ENCODE data around the gene SHISAL2A.

The SHISAL2A gene

GRCh38 chr1:52681136-52681535 is 48.2 kb downstream of the SHISAL2A start:
- Histone ChIP-seq H2AFZ (ENCODE audit: low read depth, low read length) (no peak overlapping the region), H3K27me3 (ENCODE audit: insufficient read depth, low read length, poor library complexity) (no peaks in the 10 kb centered on the region), H3K9ac (ENCODE audit: low read depth, low read length) (no peak overlapping the region), H4K20me1 (ENCODE audit: insufficient read depth, low read length) (no peaks in the 10 kb centered on the region), H3K4me3 (ENCODE audit: low read depth in 1 of 2, low read length in 2 of 2) (no peak overlapping the region), H3K27ac (ENCODE audit: low read length) (no peak overlapping the region), H3K36me3 (ENCODE audit: insufficient read depth, low read length) (peaks cover 15% of the 10 kb centered on the region), H3K9me3 (ENCODE audit: insufficient read depth, low read length, severe bottlenecking) (no peaks in the 10 kb centered on the region), H3K4me1 (ENCODE audit: insufficient read depth, low read length) (no peaks in the 10 kb centered on the region), H3K4me2 (ENCODE audit: insufficient read depth, low read length) (no peak overlapping the region), H3K79me2 (ENCODE audit: insufficient read depth, low read length) (no peaks in the 10 kb centered on the region)
- DNase-seq (no peak), ATAC-seq (ENCODE audit: insufficient read depth, low read depth) (no peak)
- no peak for TF ChIP-seq EZH2 (IDR thresholded peaks at IDR 0.05; ENCODE audit: borderline replicate concordance, low read depth, low read length, severe bottlenecking)
- no peak for TF ChIP-seq CTCF (IDR thresholded peaks at IDR 0.05; ENCODE audit: borderline replicate concordance, extremely low read depth, low read length, poor library complexity, severe bottlenecking)

- Histone ChIP-seq H3K9ac (ENCODE audit: low read depth, low read length) (no peak overlapping the region), H3K36me3 (ENCODE audit: insufficient read depth, low read length) (peaks cover 37% of the 10 kb centered on the region), H3K27ac (ENCODE audit: low read length) (no peak overlapping the region), H3K4me3 (ENCODE audit: low read depth in 1 of 2, low read length in 2 of 2) (no peak overlapping the region), H3K9me3 (ENCODE audit: insufficient read depth, low read length, severe bottlenecking) (no peaks in the 10 kb centered on the region), H2AFZ (ENCODE audit: low read depth, low read length) (no peak overlapping the region), H4K20me1 (ENCODE audit: insufficient read depth, low read length) (0 out of 2 replicates have a peak, but pooled peaks cover 5% of the 10 kb centered on the region), H3K79me2 (ENCODE audit: insufficient read depth, low read length) (no peaks in the 10 kb centered on the region), H3K4me1 (ENCODE audit: insufficient read depth, low read length) (no peaks in the 10 kb centered on the region), H3K4me2 (ENCODE audit: insufficient read depth, low read length) (no peak overlapping the region), H3K27me3 (ENCODE audit: insufficient read depth, low read length, poor library complexity) (no peaks in the 10 kb centered on the region)
- DNase-seq (no peak), ATAC-seq (ENCODE audit: insufficient read depth, low read depth) (no peak)
- TF ChIP-seq CTCF (IDR thresholded peaks at IDR 0.05; ENCODE audit: borderline replicate concordance, extremely low read depth, low read length, poor library complexity, severe bottlenecking) (no peak), EZH2 (IDR thresholded peaks at IDR 0.05; ENCODE audit: borderline replicate concordance, low read depth, low read length, severe bottlenecking) (no peak)
These were observed 50.5 kb downstream of the SHISAL2A start for GRCh38 chr1:52683367-52683940.

GRCh38 chr1:52684545-52684944 is 51.6 kb downstream of the SHISAL2A start:
- TF ChIP-seq CTCF (IDR thresholded peaks at IDR 0.05; ENCODE audit: borderline replicate concordance, extremely low read depth, low read length, poor library complexity, severe bottlenecking) (no peak), EZH2 (IDR thresholded peaks at IDR 0.05; ENCODE audit: borderline replicate concordance, low read depth, low read length, severe bottlenecking) (no peak)
- DNase-seq (no peak), ATAC-seq (ENCODE audit: insufficient read depth, low read depth) (no peak)
- H3K79me2 ChIP-seq (ENCODE audit: insufficient read depth, low read length): no peaks in the 10 kb centered on the region; the same call in 1 of the 2 replicates
- H3K4me1 ChIP-seq (ENCODE audit: insufficient read depth, low read length): no peaks in the 10 kb centered on the region
- H3K4me3 ChIP-seq (ENCODE audit: low read depth in 1 of 2, low read length in 2 of 2): no peak overlapping the region
- H3K4me2 ChIP-seq (ENCODE audit: insufficient read depth, low read length): no peak overlapping the region
- 0 out of 2 replicates have a peak, but pooled peaks cover 5% of the 10 kb centered on the region for H4K20me1 ChIP-seq (ENCODE audit: insufficient read depth, low read length)
- no peak overlapping the region for H2AFZ ChIP-seq (ENCODE audit: low read depth, low read length)
- H3K27me3 ChIP-seq (ENCODE audit: insufficient read depth, low read length, poor library complexity): no peaks in the 10 kb centered on the region
- no peaks in the 10 kb centered on the region for H3K9me3 ChIP-seq (ENCODE audit: insufficient read depth, low read length, severe bottlenecking)
- peaks cover 43% of the 10 kb centered on the region for H3K36me3 ChIP-seq (ENCODE audit: insufficient read depth, low read length)
- H3K9ac ChIP-seq (ENCODE audit: low read depth, low read length): no peak overlapping the region
- no peak overlapping the region for H3K27ac ChIP-seq (ENCODE audit: low read length)
